ENCODE results near the gene KAZN.

KAZN gene

GRCh38 chr1:14748151-14748550, 149.7 kb downstream of the KAZN start:
- no peak for DNase-seq

- DNase-seq, result no peak
Measured at GRCh38 chr1:14748977-14749376, 150.5 kb downstream of the KAZN start.

- no peak for DNase-seq
Measured at GRCh38 chr1:14750490-14750889, 152.0 kb downstream of the KAZN start.

- no peak for DNase-seq
Measured at GRCh38 chr1:14755518-14756252, 157.2 kb downstream of the KAZN start.

GRCh38 chr1:14756589-14757285, 158.3 kb downstream of the KAZN start:
- DNase-seq, result no peak

- DNase-seq, result no peak
Measured at GRCh38 chr1:14757286-14757625, 158.8 kb downstream of the KAZN start.

GRCh38 chr1:14759042-14759818, 160.7 kb downstream of the KAZN start:
- no peak for DNase-seq

- DNase-seq, result no peak
Measured at GRCh38 chr1:14759843-14760242, 161.4 kb downstream of the KAZN start.

- no peak for DNase-seq
Measured at GRCh38 chr1:14760780-14761179, 162.3 kb downstream of the KAZN start.

GRCh38 chr1:14761291-14762153, 163.0 kb downstream of the KAZN start:
- no peak for DNase-seq

GRCh38 chr1:14763977-14764376, 165.5 kb downstream of the KAZN start:
- DNase-seq, result no peak

GRCh38 chr1:14765773-14766172, 167.3 kb downstream of the KAZN start:
- DNase-seq, result no peak

- no peak for DNase-seq
Measured at GRCh38 chr1:14767075-14767474, 168.6 kb downstream of the KAZN start.

- DNase-seq, result no peak
Measured at GRCh38 chr1:14768582-14769304, 170.3 kb downstream of the KAZN start.

GRCh38 chr1:14769486-14770274, 171.2 kb downstream of the KAZN start:
- no peak for DNase-seq

- DNase-seq, result no peak
Measured at GRCh38 chr1:14773396-14774025, 175.0 kb downstream of the KAZN start.

GRCh38 chr1:14774225-14774624, 175.7 kb downstream of the KAZN start:
- DNase-seq, result no peak

GRCh38 chr1:14774988-14775387, 176.5 kb downstream of the KAZN start:
- no peak for DNase-seq

- DNase-seq, result no peak
Measured at GRCh38 chr1:14775434-14775833, 176.9 kb downstream of the KAZN start.

All from T-helper 2 cell (primary cell).